ENCODE data around the gene CMTM8.
"Not testable (repeated sequence)": the region's sequence is repeated elsewhere in the genome, so short reads cannot be mapped to it uniquely, and the experiment has no call there.

DNA sequence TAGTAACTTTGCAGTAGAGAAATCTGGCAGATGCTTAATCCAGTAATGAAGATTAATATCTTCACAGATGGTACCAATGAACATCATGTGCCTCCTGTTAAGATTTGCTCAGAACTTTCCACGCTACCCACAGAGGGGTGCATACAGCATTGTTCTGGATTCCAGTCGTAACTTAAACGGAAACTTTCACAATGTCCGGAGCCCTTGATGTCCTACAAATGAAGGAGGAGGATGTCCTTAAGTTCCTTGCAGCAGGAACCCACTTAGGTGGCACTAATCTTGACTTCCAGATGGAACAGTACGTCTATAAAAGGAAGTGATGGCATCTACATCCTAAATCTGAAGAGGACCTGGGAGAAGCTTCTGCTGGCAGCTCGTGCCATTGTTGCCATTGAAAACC lies 47.9 kb upstream of the CMTM8 start:
- not testable (repeated sequence) for TF ChIP-seq POLR2A (IDR thresholded peaks at IDR 0.05; ENCODE audit: low read length); GATA1 (IDR thresholded peaks at IDR 0.05; ENCODE audit: low read depth, low read length)
